CD14-positive monocyte (primary cell): ENCODE results near the gene PPP1R9B. TPM values are rescaled to one million over a fixed set of nuclear protein-coding genes. Genes with fewer than 3 reads are reported as not detected.

Source experiments
- DNase-seq, 3 donors: peaks; one replicate each; pipeline ENCODE4 v3.0.0-alpha.2; 2011 to 2022
- H2AFZ ChIP-seq: 2 replicates; pipeline ENCODE4 v1.6.0; 2012; ENCODE audit warnings: mild to moderate bottlenecking, low read depth, low read length, inconsistent platforms; ENCODE audit not compliant: insufficient read depth, poor library complexity, severe bottlenecking
- H3K27ac ChIP-seq, 2 donors: 1 replicate in 1 of 2; 2 replicates in 1 of 2; pipeline ENCODE4 v1.5.1; 2012 to 2013; ENCODE audit warnings: low read length in 2 of 2, control low read depth in 1 of 2, inconsistent platforms in 1 of 2, low read depth in 1 of 2, mild to moderate bottlenecking in 1 of 2
- H3K27me3 ChIP-seq, 2 donors: one replicate each; pipeline versions ENCODE4 v1.6.0 to v1.6.1; 2011 to 2013; ENCODE audit warnings: low read length in 2 of 2; ENCODE audit not compliant: control insufficient read depth in 2 of 2, insufficient read depth in 2 of 2
- H3K36me3 ChIP-seq, 2 donors: replicated peaks in 1 of 2; 1 replicate in 1 of 2; 2 replicates in 1 of 2; pipeline versions ENCODE4 v1.5.1 to v1.6.1; 2012 to 2013; ENCODE audit warnings: low read length in 2 of 2, control low read depth in 1 of 2, inconsistent platforms in 1 of 2, mild to moderate bottlenecking in 1 of 2; ENCODE audit not compliant: insufficient read depth in 2 of 2, control insufficient read depth in 1 of 2
- H3K4me1 ChIP-seq, 2 donors: 1 replicate in 1 of 2; 2 replicates in 1 of 2; pipeline versions ENCODE4 v1.5.1 to v1.6.1; 2012 to 2013; ENCODE audit warnings: low read length in 2 of 2, control low read depth in 1 of 2, inconsistent platforms in 1 of 2, mild to moderate bottlenecking in 1 of 2, moderate library complexity in 1 of 2; ENCODE audit not compliant: insufficient read depth in 2 of 2, control insufficient read depth in 1 of 2
- H3K4me2 ChIP-seq: replicated peaks from 2 replicates; pipeline ENCODE3; 2012; ENCODE audit warnings: low read length, moderate library complexity, mild to moderate bottlenecking; ENCODE audit not compliant: poor library complexity, severe bottlenecking; ENCODE audit errors: extremely low read depth
- H3K4me3 ChIP-seq, 3 experiments: fragments of 200-600 bp in 1 of 3; sonication (generic) in 1 of 3; replicated peaks in 1 of 3; 1 replicate in 2 of 3; 2 replicates in 1 of 3; pipeline ENCODE4 v1.5.1; 2011 to 2013; ENCODE audit warnings: low read length in 3 of 3, mild to moderate bottlenecking in 3 of 3, control low read depth in 2 of 3, low read depth in 2 of 3, inconsistent platforms in 1 of 3, moderate library complexity in 1 of 3
- H3K79me2 ChIP-seq: 2 replicates; pipeline ENCODE4 v1.6.0; 2012; ENCODE audit warnings: mild to moderate bottlenecking, control low read depth, inconsistent platforms, low read length, moderate library complexity; ENCODE audit not compliant: insufficient read depth
- H3K9ac ChIP-seq: 2 replicates; pipeline ENCODE4 v1.6.0; 2017; ENCODE audit warnings: low read length, mild to moderate bottlenecking; ENCODE audit not compliant: insufficient read depth, poor library complexity, severe bottlenecking
- H3K9me3 ChIP-seq, 2 donors: replicated peaks in 1 of 2; 1 replicate in 1 of 2; 2 replicates in 1 of 2; pipeline versions ENCODE4 v1.5.1 to v1.6.1; 2012 to 2013; ENCODE audit warnings: low read length in 2 of 2, control low read depth in 1 of 2; ENCODE audit not compliant: control insufficient read depth in 1 of 2, insufficient read depth in 1 of 2
- H4K20me1 ChIP-seq: 2 replicates; pipeline ENCODE4 v1.6.0; 2012; ENCODE audit warnings: mild to moderate bottlenecking, low read length, control low read depth, moderate library complexity; ENCODE audit not compliant: insufficient read depth
- H3K27ac Mint-ChIP-seq, 7 donors: one replicate each; pipeline ENCODE4 v1.8.0; 2020; ENCODE audit warnings: mild to moderate bottlenecking in 7 of 7, mixed read lengths in 7 of 7, moderate library complexity in 6 of 7, inconsistent platforms in 2 of 7
- H3K27me3 Mint-ChIP-seq, 3 donors: one replicate each; pipeline ENCODE4 v1.8.0; 2021 to 2022; ENCODE audit warnings: low read depth in 3 of 3, mild to moderate bottlenecking in 3 of 3, mixed read lengths in 3 of 3, moderate library complexity in 3 of 3, inconsistent platforms in 1 of 3
- H3K36me3 Mint-ChIP-seq, 2 donors: one replicate each; pipeline ENCODE4 v1.8.0; 2020; ENCODE audit warnings: mixed read lengths in 2 of 2, inconsistent platforms in 1 of 2, mild to moderate bottlenecking in 1 of 2
- H3K4me1 Mint-ChIP-seq: one replicate; pipeline ENCODE4 v1.8.0; 2020; ENCODE audit warnings: mild to moderate bottlenecking, mixed read lengths
- H3K4me3 Mint-ChIP-seq, 2 donors: one replicate each; pipeline ENCODE4 v1.8.0; 2020; ENCODE audit warnings: mild to moderate bottlenecking in 2 of 2, mixed read lengths in 2 of 2, moderate library complexity in 1 of 2
- H3K9me3 Mint-ChIP-seq, 7 donors: one replicate each; pipeline ENCODE4 v1.8.0; 2020 to 2022; ENCODE audit warnings: mixed read lengths in 7 of 7, mild to moderate bottlenecking in 6 of 7, moderate library complexity in 6 of 7, inconsistent platforms in 2 of 7
- CTCF ChIP-seq: fragments of 200-600 bp; IDR thresholded peaks from one replicate; pipeline ENCODE4 v1.8.0; 2022; ENCODE audit warnings: antibody characterized with exemption, mild to moderate bottlenecking
- WGBS: methylation state at CpG from one replicate; pipeline ENCODE4 v1.1.5; 2013; ENCODE audit warnings: missing lambda C conversion rate; ENCODE audit not compliant: insufficient coverage; 5-methylcytosine and 5-hydroxymethylcytosine counted together
- intact Hi-C, 2 donors: fragments of 100-400 bp; cut with micrococcal nuclease; formaldehyde crosslinking; loops; one replicate each; pipeline versions ENCODE4 v1.15.0 to v1.15.1; 2023
- polyA plus RNA-seq, 3 donors: library from polyadenylated mRNA; depleted of rRNA in 1 of 3; unstranded in 2 of 3; stranded (reverse) in 1 of 3; fragments of 300-500 nt in 2 of 3; fragments of >200 nt in 1 of 3; fragmentation: Illumina TruSeq in 2 of 3; gene quantifications; 1 replicate in 2 of 3; 2 replicates in 1 of 3; pipeline ENCODE4 v1.2.3, GENCODE V29; 2012 to 2021

Gene PPP1R9B
- polyA plus RNA-seq, 3 donors = 0.61 to 86.9 (median 1.3) TPM

- peak overlapping the region in 1 of 3 experiments; percentile 21 for H3K4me3 ChIP-seq
- peaks cover 41 to 49% of the 10 kb centered on the region in 2 donors for H3K4me1 ChIP-seq
- peaks cover 25% of the 10 kb centered on the region for H3K79me2 ChIP-seq
- Mint-ChIP-seq H3K9me3 (no peaks in the 10 kb centered on the region), H3K36me3 (no peaks in the 10 kb centered on the region), H3K27me3 (peaks cover 0 to 13% (median 4%) of the 10 kb centered on the region in 3 donors), H3K4me3 (peak overlapping the region in 1 of 2 donors; percentile 35), H3K4me1 (peaks cover 40% of the 10 kb centered on the region), H3K27ac (peak overlapping the region in 1 of 7 donors; percentile 72)
- H3K9me3 ChIP-seq = no peaks in the 10 kb centered on the region
- WGBS = 0% methylated on average over 1 of the region's 8 CpGs
- peaks cover 22% of the 10 kb centered on the region for H4K20me1 ChIP-seq
- H3K36me3 ChIP-seq = no peaks in the 10 kb centered on the region
- DNase-seq = no peak
- H3K27me3 ChIP-seq = peaks cover 0 to under 1% of the 10 kb centered on the region in 2 donors
- H3K9ac ChIP-seq = no peak overlapping the region
- peak overlapping the region; percentile 28 for H3K4me2 ChIP-seq
- no peak overlapping the region for H2AFZ ChIP-seq
- TF ChIP-seq CTCF = no peak
- intact Hi-C loops = no loop called here
- no peak overlapping the region for H3K27ac ChIP-seq
These were observed 4.8 kb upstream of the PPP1R9B start for GRCh38 chr17:50155115-50155819.

- no peak for TF ChIP-seq CTCF
- Histone ChIP-seq H3K4me1 (peaks cover 41 to 49% of the 10 kb centered on the region in 2 donors), H3K4me3 (peak overlapping the region in 1 of 3 experiments; percentile 21), H4K20me1 (peaks cover 28% of the 10 kb centered on the region), H2AFZ (no peak overlapping the region), H3K9me3 (no peaks in the 10 kb centered on the region), H3K9ac (no peak overlapping the region), H3K27me3 (no peaks in the 10 kb centered on the region), H3K4me2 (peak overlapping the region; percentile 28), H3K27ac (no peak overlapping the region), H3K79me2 (peaks cover 32% of the 10 kb centered on the region), H3K36me3 (no peaks in the 10 kb centered on the region)
- Mint-ChIP-seq H3K4me3 (no peak overlapping the region), H3K4me1 (peaks cover 39% of the 10 kb centered on the region), H3K27me3 (peaks cover 0 to 9% (median 4%) of the 10 kb centered on the region in 3 donors), H3K9me3 (no peaks in the 10 kb centered on the region), H3K36me3 (no peaks in the 10 kb centered on the region), H3K27ac (no peak overlapping the region)
- no peak for DNase-seq
- intact Hi-C loops = no loop called here
- WGBS = no CpG with 5 or more reads among the region's 1 CpG
These were observed 4.1 kb upstream of the PPP1R9B start for GRCh38 chr17:50154604-50155003.
